Cardiac fibroblast (primary cell): ENCODE measurements around the gene CEP41.

ENCODE experiments used
- DNase-seq, 2 donors: peaks; one replicate each; pipeline versions ENCODE4 v3.0.0 to v3.0.0-alpha.2; 2010; ENCODE audit warnings: low read depth in 2 of 2
- H3K4me3 ChIP-seq, 2 donors: replicated peaks in 1 of 2; 1 replicate in 1 of 2; 2 replicates in 1 of 2; pipeline ENCODE4 v1.5.1; 2011; ENCODE audit warnings: low read depth in 2 of 2, low read length in 2 of 2, mild to moderate bottlenecking in 2 of 2, moderate library complexity in 1 of 2
- CTCF ChIP-seq: IDR thresholded peaks from one replicate; pipeline ENCODE4 v1.5.1; 2011; ENCODE audit warnings: low read depth, mild to moderate bottlenecking, low read length, inconsistent platforms

The CEP41 gene

GRCh38 chr7:130356876-130357611 lies 83.8 kb downstream of the CEP41 start:
- DNase-seq = peak; percentile 90 to 94
- no peak for TF ChIP-seq CTCF
- H3K4me3 ChIP-seq = no peak overlapping the region

- DNase-seq = peak; percentile 97 to 98
- no peak for TF ChIP-seq CTCF
- no peak overlapping the region for H3K4me3 ChIP-seq
Observed at GRCh38 chr7:130356121-130356875, 84.5 kb downstream of the CEP41 start.

- TF ChIP-seq CTCF = no peak
- no peak for DNase-seq
- no peak overlapping the region for H3K4me3 ChIP-seq
Observed at GRCh38 chr7:130353196-130353595, 87.6 kb downstream of the CEP41 start.

- peak overlapping the region in 1 of 2 donors; percentile 13 for H3K4me3 ChIP-seq
- DNase-seq = peak; percentile 74 to 81
- no peak for TF ChIP-seq CTCF
Observed at GRCh38 chr7:130352194-130353074, 88.4 kb downstream of the CEP41 start.

- DNase-seq = no peak
- no peak for TF ChIP-seq CTCF
- H3K4me3 ChIP-seq = no peak overlapping the region
Observed at GRCh38 chr7:130351791-130352090, 89.1 kb downstream of the CEP41 start.

DNA sequence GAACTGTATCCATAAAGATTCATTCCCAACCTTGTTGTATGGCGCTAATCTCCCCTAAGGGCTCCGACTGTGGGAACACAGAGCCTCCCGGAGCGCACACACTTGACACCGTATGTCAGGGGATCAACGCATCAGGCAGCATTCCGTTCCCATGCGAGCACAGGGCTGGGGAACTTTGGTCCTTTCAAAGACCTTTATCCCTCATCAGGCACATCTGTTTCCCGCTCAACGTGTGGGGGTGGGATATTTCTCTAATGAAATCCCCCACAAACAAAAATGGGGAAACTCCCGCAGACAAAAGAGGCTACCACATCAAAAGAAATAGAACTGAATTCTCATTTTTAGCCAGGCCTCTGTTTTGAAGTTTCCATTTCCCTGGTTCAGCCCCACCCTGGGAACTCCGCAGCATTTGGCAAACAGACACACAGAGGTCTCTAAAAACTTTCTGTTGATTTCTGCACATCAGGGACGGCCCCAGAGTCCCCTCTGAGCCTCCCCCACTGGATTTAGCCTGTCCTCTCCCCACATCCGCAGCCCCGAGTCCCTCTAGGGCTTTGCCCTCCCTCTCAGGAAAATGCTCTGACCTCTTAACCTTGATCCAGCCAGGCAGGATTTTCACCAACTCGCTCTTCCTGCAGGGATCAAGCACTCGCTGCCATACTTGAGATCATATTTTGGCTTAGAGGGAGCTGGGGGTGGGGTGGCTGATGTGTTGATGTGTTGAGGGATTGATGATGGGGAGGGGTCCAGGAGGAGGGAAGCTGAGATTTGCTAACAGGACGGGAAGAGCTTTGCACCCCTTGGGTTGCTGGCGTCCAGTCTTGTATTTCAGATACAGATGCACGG lies 89.6 kb downstream of the CEP41 start:
- no peak for TF ChIP-seq CTCF
- H3K4me3 ChIP-seq = no peak overlapping the region
- no peak for DNase-seq
